Measurements from ENCODE around the gene EFCAB14.
"Not testable (repeated sequence)": the region's sequence is repeated elsewhere in the genome, so short reads cannot be mapped to it uniquely, and the experiment has no call there.

EFCAB14 gene

GRCh38 chr1:46721204-46721603 lies 2.3 kb upstream of the EFCAB14 start:
- no peak for DNase-seq

- not testable (repeated sequence) for DNase-seq
Measured at GRCh38 chr1:46720319-46720718, 1.4 kb upstream of the EFCAB14 start.

GRCh38 chr1:46719689-46720088 lies 775 bp upstream of the EFCAB14 start:
- peak; percentile 56 for DNase-seq

GRCh38 chr1:46718340-46718726 lies 581 bp downstream of the EFCAB14 start:
- DNase-seq: no peak

GRCh38 chr1:46717654-46718053 lies 1.3 kb downstream of the EFCAB14 start:
- no peak for DNase-seq

- DNase-seq: no peak
Measured at GRCh38 chr1:46714976-46715375, 3.9 kb downstream of the EFCAB14 start.

GRCh38 chr1:46708121-46708520 lies 10.8 kb downstream of the EFCAB14 start:
- DNase-seq: no peak

GRCh38 chr1:46705408-46705807 lies 13.5 kb downstream of the EFCAB14 start:
- DNase-seq: no peak

- no peak for DNase-seq
Measured at GRCh38 chr1:46703927-46704641, 14.8 kb downstream of the EFCAB14 start.

GRCh38 chr1:46699666-46700065 lies 19.2 kb downstream of the EFCAB14 start:
- no peak for DNase-seq

GRCh38 chr1:46697053-46697452 lies 21.9 kb downstream of the EFCAB14 start:
- no peak for DNase-seq

GRCh38 chr1:46694676-46695075 lies 24.2 kb downstream of the EFCAB14 start:
- not testable (repeated sequence) for DNase-seq

- DNase-seq: no peak
Measured at GRCh38 chr1:46692811-46693770, 25.8 kb downstream of the EFCAB14 start.

GRCh38 chr1:46691997-46692790 lies 26.7 kb downstream of the EFCAB14 start:
- DNase-seq: no peak

GRCh38 chr1:46690931-46691421 lies 27.9 kb downstream of the EFCAB14 start:
- DNase-seq: no peak

GRCh38 chr1:46689897-46690296 lies 29.0 kb downstream of the EFCAB14 start:
- no peak for DNase-seq

GRCh38 chr1:46689356-46689755 lies 29.6 kb downstream of the EFCAB14 start:
- no peak for DNase-seq

GRCh38 chr1:46687921-46688509 lies 30.9 kb downstream of the EFCAB14 start:
- no peak for DNase-seq

- DNase-seq: no peak
Measured at GRCh38 chr1:46687093-46687659, 31.7 kb downstream of the EFCAB14 start.

GRCh38 chr1:46686255-46686654 lies 32.7 kb downstream of the EFCAB14 start:
- DNase-seq: no peak

- DNase-seq: no peak
Measured at GRCh38 chr1:46684670-46685069, 34.2 kb downstream of the EFCAB14 start.

GRCh38 chr1:46682064-46682463 lies 36.9 kb downstream of the EFCAB14 start:
- no peak for DNase-seq
